ENCODE measurements around the gene DNMT3A.

The DNMT3A gene

DNA sequence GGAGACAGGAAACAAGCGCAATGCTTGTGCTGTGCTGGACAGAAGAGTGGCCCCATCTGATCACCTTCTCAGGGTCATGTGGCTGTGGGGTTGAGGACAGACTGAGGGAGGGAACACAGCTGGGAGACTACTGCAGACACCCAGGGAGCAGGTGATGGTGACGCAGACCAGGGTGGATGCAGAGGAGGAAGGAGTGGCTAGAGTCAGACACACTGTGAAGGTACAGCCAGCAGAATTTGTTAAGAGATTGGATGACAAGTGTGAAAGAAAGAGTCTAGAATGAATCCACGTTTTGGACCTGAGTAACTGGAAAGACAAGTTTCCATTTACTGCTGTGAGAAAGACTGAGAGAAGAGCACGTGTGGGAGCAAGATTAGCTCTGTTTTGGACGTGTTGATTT is 157.5 kb downstream of the DNMT3A start:
- ChIA-PET POLR2A (no interaction called here), CTCF (interaction anchor here (3.6 kb wide), 1 partner anchor 11 kb away, joined by 22 read pairs; no protein-coding TSS in a partner anchor)
- H3K4me3 ChIP-seq (ENCODE audit: low read depth, low read length): no peak overlapping the region
- no peak for TF ChIP-seq CTCF (IDR thresholded peaks at IDR 0.05; ENCODE audit: insufficient read depth, low read length, missing control alignments)
- no peak for DNase-seq (ENCODE audit: low read depth, low spot score)

GRCh38 chr2:25178976-25179375 is 162.7 kb downstream of the DNMT3A start:
- TF ChIP-seq CTCF (IDR thresholded peaks at IDR 0.05; ENCODE audit: insufficient read depth, low read length, missing control alignments): no peak
- no peak for DNase-seq (ENCODE audit: low read depth, low spot score)
- POLR2A ChIA-PET: no interaction called here
- CTCF ChIA-PET: interaction anchor here (1.0 to 1.8 kb wide), 3 partner anchors 14 to 17 kb away, joined by 4 to 6 read pairs (median 4); no protein-coding TSS in a partner anchor
- H3K4me3 ChIP-seq (ENCODE audit: low read depth, low read length): no peak overlapping the region
